ENCODE measurements around the gene TPSD1. TPM values are rescaled to one million over a fixed set of nuclear protein-coding genes. Genes with fewer than 3 reads are reported as not detected.

The TPSD1 gene
- polyA plus RNA-seq, 1 donor (not counting 4 experiments of a cell fraction or from before 2014, with no cell fraction given), result not detected

DNA sequence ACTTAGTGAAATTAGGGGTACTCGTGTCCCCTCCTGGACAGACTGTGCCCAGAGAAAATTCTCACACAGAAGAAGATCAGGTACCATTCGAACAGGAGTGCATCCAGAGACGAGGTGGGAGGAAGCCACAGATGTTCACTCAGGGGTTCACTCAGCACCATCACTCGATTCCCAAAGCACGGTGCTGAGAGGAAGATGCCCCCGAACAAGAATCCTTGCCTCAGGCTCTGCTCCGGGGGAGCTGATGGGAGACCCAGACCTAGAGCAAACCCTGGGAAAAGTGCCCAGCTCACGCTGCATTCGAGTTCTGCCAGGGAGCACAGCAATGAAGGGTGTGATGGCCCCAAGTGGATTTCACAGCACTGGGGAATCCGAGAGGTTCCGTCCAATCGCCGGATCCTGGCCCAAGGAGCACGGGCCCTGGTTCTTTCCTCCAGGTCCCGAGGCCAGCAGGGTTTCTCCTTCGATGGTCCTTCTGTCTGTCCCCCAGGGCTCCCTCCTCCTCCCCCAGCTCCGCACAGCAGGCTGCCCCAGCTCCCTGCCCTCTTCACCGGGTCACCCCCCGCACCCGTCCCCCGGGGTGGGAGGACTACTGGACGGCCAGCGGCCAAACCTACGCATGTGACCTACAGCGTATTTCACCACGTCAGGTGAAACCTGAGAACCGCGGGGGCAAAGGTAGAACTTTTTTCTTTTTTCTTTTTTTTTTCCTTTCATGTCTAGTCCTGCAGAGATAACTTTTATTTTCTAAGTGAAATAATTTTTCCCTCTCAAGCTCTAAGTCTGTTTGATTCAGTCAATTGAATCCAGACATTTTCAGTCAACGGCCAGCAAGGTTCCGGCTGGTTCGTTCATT lies 43.4 kb downstream of the TPSD1 start:
- no peak overlapping the region for H3K4me3 ChIP-seq (ENCODE audit: control insufficient read depth in 2 of 3, extremely low read depth in 1 of 3, insufficient read depth in 2 of 3, low read depth in 1 of 3, low read length in 3 of 3)
- dilution Hi-C loops (cut with MboI; ENCODE audit: extremely low pct_ligation_motif_present, low sequenced_read_pairs), result no loop called here

GRCh38 chr16:1299868-1300203 lies 44.0 kb downstream of the TPSD1 start:
- H3K36me3 ChIP-seq (ENCODE audit: control insufficient read depth in 2 of 2, extremely low read depth in 1 of 2, insufficient read depth in 2 of 2, low read length in 2 of 2), result no peaks in the 10 kb centered on the region
- H3K27me3 ChIP-seq (ENCODE audit: control insufficient read depth, extremely low read depth, insufficient read depth, low read length), result peaks cover 22% of the 10 kb centered on the region
- no peak overlapping the region for H3K27ac ChIP-seq (ENCODE audit: control insufficient read depth, insufficient read depth, low read length)
- dilution Hi-C loops (cut with MboI; ENCODE audit: extremely low pct_ligation_motif_present, low sequenced_read_pairs), result no loop called here
- no peaks in the 10 kb centered on the region for H3K9me3 ChIP-seq (ENCODE audit: control insufficient read depth, low read depth, low read length)
- peaks cover 27% of the 10 kb centered on the region for H3K4me1 ChIP-seq (ENCODE audit: control insufficient read depth, extremely low read depth, insufficient read depth, low read length)
- H3K79me2 ChIP-seq (ENCODE audit: control insufficient read depth, insufficient read depth, low read length), result no peaks in the 10 kb centered on the region
- TF ChIP-seq EZH2 (IDR thresholded peaks at IDR 0.05; ENCODE audit: low read length) (peak; percentile 59), CTCF (optimal IDR thresholded peaks at IDR 0.05 in 1 of 3, IDR thresholded peaks at IDR 0.05 in 1 of 3, conservative IDR thresholded peaks at IDR 0.05 in 1 of 3; ENCODE audit: extremely low read depth in 1 of 3, insufficient read depth in 2 of 3, low read length in 3 of 3) (no peak)
- FAIRE-seq, result no peak
- no peak overlapping the region for H3K4me3 ChIP-seq (ENCODE audit: control insufficient read depth in 2 of 3, extremely low read depth in 1 of 3, insufficient read depth in 2 of 3, low read depth in 1 of 3, low read length in 3 of 3)
- H3K9ac ChIP-seq (ENCODE audit: control insufficient read depth, extremely low read depth, insufficient read depth, low read length), result no peak overlapping the region
- H4K20me1 ChIP-seq (ENCODE audit: control insufficient read depth, extremely low read depth, insufficient read depth, low read length), result no peaks in the 10 kb centered on the region
- H3K4me2 ChIP-seq (ENCODE audit: control insufficient read depth, extremely low read depth, insufficient read depth, low read depth, low read length), result no peak overlapping the region
- no peak overlapping the region for H2AFZ ChIP-seq (ENCODE audit: control insufficient read depth, low read length)
- H3K9me1 ChIP-seq (ENCODE audit: control insufficient read depth, extremely low read depth, insufficient read depth, low read length), result no peaks in the 10 kb centered on the region
- DNase-seq (ENCODE audit: low read depth, low spot score), result no peak

More for the DNA sequence above, 43.4 kb downstream of the TPSD1 start:
- Histone ChIP-seq H4K20me1 (ENCODE audit: control insufficient read depth, extremely low read depth, insufficient read depth, low read length) (no peaks in the 10 kb centered on the region), H3K79me2 (ENCODE audit: control insufficient read depth, insufficient read depth, low read length) (no peaks in the 10 kb centered on the region), H3K9ac (ENCODE audit: control insufficient read depth, extremely low read depth, insufficient read depth, low read length) (no peak overlapping the region), H3K27me3 (ENCODE audit: control insufficient read depth, extremely low read depth, insufficient read depth, low read length) (peaks cover 22% of the 10 kb centered on the region), H2AFZ (ENCODE audit: control insufficient read depth, low read length) (no peak overlapping the region), H3K4me2 (ENCODE audit: control insufficient read depth, extremely low read depth, insufficient read depth, low read depth, low read length) (no peak overlapping the region), H3K9me1 (ENCODE audit: control insufficient read depth, extremely low read depth, insufficient read depth, low read length) (no peaks in the 10 kb centered on the region), H3K36me3 (ENCODE audit: control insufficient read depth in 2 of 2, extremely low read depth in 1 of 2, insufficient read depth in 2 of 2, low read length in 2 of 2) (no peaks in the 10 kb centered on the region), H3K4me1 (ENCODE audit: control insufficient read depth, extremely low read depth, insufficient read depth, low read length) (peaks cover 27% of the 10 kb centered on the region), H3K27ac (ENCODE audit: control insufficient read depth, insufficient read depth, low read length) (no peak overlapping the region), H3K9me3 (ENCODE audit: control insufficient read depth, low read depth, low read length) (no peaks in the 10 kb centered on the region)
- DNase-seq (ENCODE audit: low read depth, low spot score), result no peak
- no peak for FAIRE-seq
- no peak for TF ChIP-seq CTCF (optimal IDR thresholded peaks at IDR 0.05 in 1 of 3, IDR thresholded peaks at IDR 0.05 in 1 of 3, conservative IDR thresholded peaks at IDR 0.05 in 1 of 3; ENCODE audit: extremely low read depth in 1 of 3, insufficient read depth in 2 of 3, low read length in 3 of 3)
- TF ChIP-seq EZH2 (IDR thresholded peaks at IDR 0.05; ENCODE audit: low read length), result peak; percentile 9
